Rectal smooth muscle tissue (tissue), 1 donor: Measurements from ENCODE around the gene OSBPL6.

Experiments used
- H3K27ac ChIP-seq: one replicate; pipeline ENCODE4 v1.7.0; 2013; ENCODE audit warnings: low read depth, low read length, inconsistent platforms
- H3K27me3 ChIP-seq: one replicate; pipeline ENCODE4 v1.7.0; 2013; ENCODE audit warnings: low read length; ENCODE audit not compliant: control insufficient read depth, insufficient read depth
- H3K36me3 ChIP-seq: one replicate; pipeline ENCODE4 v1.7.0; 2013; ENCODE audit warnings: low read length; ENCODE audit not compliant: control insufficient read depth, insufficient read depth
- H3K4me1 ChIP-seq: one replicate; pipeline ENCODE4 v1.7.0; 2013; ENCODE audit warnings: low read length; ENCODE audit not compliant: control insufficient read depth, insufficient read depth
- H3K4me3 ChIP-seq: one replicate; pipeline ENCODE4 v1.7.0; 2013; ENCODE audit warnings: low read length
- H3K9ac ChIP-seq: one replicate; pipeline ENCODE4 v1.7.0; 2013; ENCODE audit warnings: low read length

Gene OSBPL6

GRCh38 chr2:178269438-178270224, 75.3 kb downstream of the OSBPL6 start:
- Histone ChIP-seq H3K27me3 (no peaks in the 10 kb centered on the region), H3K4me1 (peaks cover 3% of the 10 kb centered on the region), H3K9ac (no peak overlapping the region), H3K36me3 (no peaks in the 10 kb centered on the region), H3K27ac (no peak overlapping the region), H3K4me3 (no peak overlapping the region)

- no peaks in the 10 kb centered on the region for H3K27me3 ChIP-seq
- H3K27ac ChIP-seq, result no peak overlapping the region
- H3K4me1 ChIP-seq, result peaks cover 3% of the 10 kb centered on the region
- H3K36me3 ChIP-seq, result no peaks in the 10 kb centered on the region
- H3K4me3 ChIP-seq, result no peak overlapping the region
- H3K9ac ChIP-seq, result no peak overlapping the region
Measured at GRCh38 chr2:178270338-178270737, 76.0 kb downstream of the OSBPL6 start.

GRCh38 chr2:178271094-178271493, 76.8 kb downstream of the OSBPL6 start:
- no peak overlapping the region for H3K4me3 ChIP-seq
- H3K27ac ChIP-seq, result no peak overlapping the region
- H3K4me1 ChIP-seq, result peaks cover 3% of the 10 kb centered on the region
- H3K27me3 ChIP-seq, result no peaks in the 10 kb centered on the region
- H3K9ac ChIP-seq, result no peak overlapping the region
- no peaks in the 10 kb centered on the region for H3K36me3 ChIP-seq

- H3K27me3 ChIP-seq, result no peaks in the 10 kb centered on the region
- peak overlapping the region; percentile 33 for H3K27ac ChIP-seq
- no peak overlapping the region for H3K4me3 ChIP-seq
- peaks cover 3% of the 10 kb centered on the region for H3K4me1 ChIP-seq
- H3K36me3 ChIP-seq, result no peaks in the 10 kb centered on the region
- no peak overlapping the region for H3K9ac ChIP-seq
Measured at GRCh38 chr2:178271629-178272333, 77.5 kb downstream of the OSBPL6 start.

- peaks cover 3% of the 10 kb centered on the region for H3K4me1 ChIP-seq
- no peak overlapping the region for H3K27ac ChIP-seq
- H3K9ac ChIP-seq, result no peak overlapping the region
- no peaks in the 10 kb centered on the region for H3K36me3 ChIP-seq
- no peaks in the 10 kb centered on the region for H3K27me3 ChIP-seq
- H3K4me3 ChIP-seq, result no peak overlapping the region
Measured at GRCh38 chr2:178273787-178274360, 79.6 kb downstream of the OSBPL6 start.

GRCh38 chr2:178275600-178275999, 81.3 kb downstream of the OSBPL6 start:
- Histone ChIP-seq H3K4me3 (no peak overlapping the region), H3K4me1 (peaks cover 3% of the 10 kb centered on the region), H3K27me3 (no peaks in the 10 kb centered on the region), H3K9ac (no peak overlapping the region), H3K27ac (no peak overlapping the region), H3K36me3 (no peaks in the 10 kb centered on the region)

- Histone ChIP-seq H3K27me3 (no peaks in the 10 kb centered on the region), H3K9ac (no peak overlapping the region), H3K4me1 (no peaks in the 10 kb centered on the region), H3K27ac (no peak overlapping the region), H3K36me3 (no peaks in the 10 kb centered on the region), H3K4me3 (no peak overlapping the region)
Measured at GRCh38 chr2:178277741-178278197, 83.5 kb downstream of the OSBPL6 start.

GRCh38 chr2:178279142-178279541, 84.8 kb downstream of the OSBPL6 start:
- H3K4me1 ChIP-seq, result no peaks in the 10 kb centered on the region
- H3K27me3 ChIP-seq, result no peaks in the 10 kb centered on the region
- H3K9ac ChIP-seq, result no peak overlapping the region
- no peak overlapping the region for H3K4me3 ChIP-seq
- no peaks in the 10 kb centered on the region for H3K36me3 ChIP-seq
- H3K27ac ChIP-seq, result no peak overlapping the region

- Histone ChIP-seq H3K4me3 (no peak overlapping the region), H3K27ac (no peak overlapping the region), H3K4me1 (no peaks in the 10 kb centered on the region), H3K27me3 (no peaks in the 10 kb centered on the region), H3K9ac (no peak overlapping the region), H3K36me3 (no peaks in the 10 kb centered on the region)
Measured at GRCh38 chr2:178279636-178280035, 85.3 kb downstream of the OSBPL6 start.

- Histone ChIP-seq H3K27me3 (no peaks in the 10 kb centered on the region), H3K9ac (no peak overlapping the region), H3K36me3 (no peaks in the 10 kb centered on the region), H3K4me1 (no peaks in the 10 kb centered on the region), H3K27ac (no peak overlapping the region), H3K4me3 (no peak overlapping the region)
Measured at GRCh38 chr2:178280244-178280852, 86.0 kb downstream of the OSBPL6 start.

- Histone ChIP-seq H3K4me1 (no peaks in the 10 kb centered on the region), H3K27ac (no peak overlapping the region), H3K27me3 (no peaks in the 10 kb centered on the region), H3K4me3 (no peak overlapping the region), H3K36me3 (no peaks in the 10 kb centered on the region), H3K9ac (no peak overlapping the region)
Measured at GRCh38 chr2:178282075-178282815, 87.9 kb downstream of the OSBPL6 start.
